Colonic mucosa (tissue), 4 donors: ENCODE data around the gene ARHGEF16. TPM values are rescaled to one million over a fixed set of nuclear protein-coding genes. Genes with fewer than 3 reads are reported as not detected.

Experiments used
- DNase-seq: peaks from one replicate; pipeline ENCODE4 v3.0.0-alpha.2; 2020
- H3K27ac ChIP-seq: fragments of 200-600 bp; one replicate; pipeline ENCODE4 v1.8.0; 2021
- H3K27me3 ChIP-seq: fragments of 200-600 bp; one replicate; pipeline ENCODE4 v1.8.0; 2021
- H3K36me3 ChIP-seq: fragments of 200-600 bp; one replicate; pipeline ENCODE4 v1.8.0; 2021
- H3K4me1 ChIP-seq: fragments of 200-600 bp; one replicate; pipeline ENCODE4 v1.8.0; 2021; ENCODE audit warnings: mild to moderate bottlenecking
- H3K4me3 ChIP-seq: fragments of 200-600 bp; one replicate; pipeline ENCODE4 v1.8.0; 2021
- H3K9ac ChIP-seq, 2 donors: one replicate each; pipeline ENCODE4 v1.7.0; 2013; ENCODE audit warnings: control low read depth in 2 of 2, low read depth in 2 of 2, low read length in 2 of 2
- H3K9me3 ChIP-seq: fragments of 200-600 bp; one replicate; pipeline ENCODE4 v1.8.0; 2021
- intact Hi-C: fragments of 100-400 bp; cut with DNase I; formaldehyde crosslinking; loops from one replicate; pipeline ENCODE4 v1.14.1; 2022
- total RNA-seq, 2 donors: library from RNA; stranded (reverse); fragmentation: NEBNext Ultra II Directional in 1 of 2; extraction: Animal tissue kit (Norgen Biotek cat#: 25700) in 1 of 2; gene quantifications; one replicate each; pipeline ENCODE4 v1.2.1, GENCODE V29; 2021
- TF ChIP-seq, protein P1 (sequence below): fragments of 200-600 bp; IDR thresholded peaks from one replicate; pipeline ENCODE4 v1.8.0; 2022; ENCODE audit warnings: antibody characterized with exemption, mild to moderate bottlenecking
- donor health status: healthy.
- donor health status: DM: no; HTN: no; CAD: no.
- donor health status: DM: no; HTN: no; CAD: no.

ARHGEF16 gene
- total RNA-seq, 2 donors from 2014 or later = 77.3 to 90.2 TPM

DNA sequence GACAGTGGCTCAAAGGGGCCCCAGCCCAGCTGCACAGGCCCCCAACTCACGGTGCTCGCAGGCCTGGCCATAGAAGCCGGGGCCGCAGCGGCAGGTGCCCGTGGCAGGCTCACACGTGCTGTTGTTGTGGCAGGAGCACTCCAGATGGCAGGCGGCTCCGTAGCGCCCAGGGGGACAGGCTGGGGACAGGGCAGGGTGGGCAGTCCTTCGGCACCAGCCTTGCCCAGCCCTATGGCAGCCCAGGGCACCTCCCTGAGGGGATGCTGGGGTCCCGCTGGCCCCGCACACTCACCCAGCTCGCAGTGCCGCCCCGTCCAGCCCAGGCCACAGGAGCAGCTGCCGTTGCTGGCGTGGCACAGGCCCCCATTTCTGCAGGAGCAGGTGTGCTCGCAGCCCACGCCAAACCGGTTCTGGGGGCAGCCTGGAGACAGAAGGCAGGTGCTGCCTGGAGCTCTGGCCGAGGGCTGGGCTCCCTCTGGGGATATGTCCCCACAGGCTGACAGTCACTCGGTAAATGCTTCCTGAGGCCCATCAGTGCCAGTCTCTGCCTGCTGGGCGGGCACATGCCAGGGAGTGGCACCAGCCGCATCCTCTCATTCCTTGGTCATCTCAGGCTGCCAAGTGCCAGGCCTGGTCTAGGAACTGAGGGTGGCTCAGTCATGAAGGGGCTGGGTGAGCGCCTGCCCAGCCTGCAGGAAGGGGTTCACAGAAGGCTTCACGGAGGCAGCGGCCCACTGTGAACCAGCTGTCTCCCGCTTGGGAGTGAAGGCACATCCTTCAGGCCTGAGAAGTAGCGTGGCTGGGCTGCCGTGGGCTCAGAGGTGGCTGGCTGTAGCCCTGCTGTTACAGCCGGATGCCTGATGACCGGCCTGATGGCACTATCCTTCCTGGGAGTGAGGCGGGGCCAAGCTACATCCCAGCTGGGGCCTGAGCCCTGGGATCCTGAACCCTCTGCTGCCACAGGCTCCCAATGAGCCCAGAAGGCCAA lies 40.1 kb downstream of the ARHGEF16 start:
- TF ChIP-seq, protein P1, sequence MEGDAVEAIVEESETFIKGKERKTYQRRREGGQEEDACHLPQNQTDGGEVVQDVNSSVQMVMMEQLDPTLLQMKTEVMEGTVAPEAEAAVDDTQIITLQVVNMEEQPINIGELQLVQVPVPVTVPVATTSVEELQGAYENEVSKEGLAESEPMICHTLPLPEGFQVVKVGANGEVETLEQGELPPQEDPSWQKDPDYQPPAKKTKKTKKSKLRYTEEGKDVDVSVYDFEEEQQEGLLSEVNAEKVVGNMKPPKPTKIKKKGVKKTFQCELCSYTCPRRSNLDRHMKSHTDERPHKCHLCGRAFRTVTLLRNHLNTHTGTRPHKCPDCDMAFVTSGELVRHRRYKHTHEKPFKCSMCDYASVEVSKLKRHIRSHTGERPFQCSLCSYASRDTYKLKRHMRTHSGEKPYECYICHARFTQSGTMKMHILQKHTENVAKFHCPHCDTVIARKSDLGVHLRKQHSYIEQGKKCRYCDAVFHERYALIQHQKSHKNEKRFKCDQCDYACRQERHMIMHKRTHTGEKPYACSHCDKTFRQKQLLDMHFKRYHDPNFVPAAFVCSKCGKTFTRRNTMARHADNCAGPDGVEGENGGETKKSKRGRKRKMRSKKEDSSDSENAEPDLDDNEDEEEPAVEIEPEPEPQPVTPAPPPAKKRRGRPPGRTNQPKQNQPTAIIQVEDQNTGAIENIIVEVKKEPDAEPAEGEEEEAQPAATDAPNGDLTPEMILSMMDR = no peak
- H3K27ac ChIP-seq = no peak overlapping the region
- no peak overlapping the region for H3K4me3 ChIP-seq
- H3K9me3 ChIP-seq = no peaks in the 10 kb centered on the region
- no peak overlapping the region for H3K9ac ChIP-seq
- no peaks in the 10 kb centered on the region for H3K27me3 ChIP-seq
- no peaks in the 10 kb centered on the region for H3K36me3 ChIP-seq
- no peak for DNase-seq
- no peaks in the 10 kb centered on the region for H3K4me1 ChIP-seq
- intact Hi-C loops = loop anchor here (5.0 to 10.0 kb wide), 2 partner anchors 68 to 230 kb away; no protein-coding TSS in a partner anchor

DNA sequence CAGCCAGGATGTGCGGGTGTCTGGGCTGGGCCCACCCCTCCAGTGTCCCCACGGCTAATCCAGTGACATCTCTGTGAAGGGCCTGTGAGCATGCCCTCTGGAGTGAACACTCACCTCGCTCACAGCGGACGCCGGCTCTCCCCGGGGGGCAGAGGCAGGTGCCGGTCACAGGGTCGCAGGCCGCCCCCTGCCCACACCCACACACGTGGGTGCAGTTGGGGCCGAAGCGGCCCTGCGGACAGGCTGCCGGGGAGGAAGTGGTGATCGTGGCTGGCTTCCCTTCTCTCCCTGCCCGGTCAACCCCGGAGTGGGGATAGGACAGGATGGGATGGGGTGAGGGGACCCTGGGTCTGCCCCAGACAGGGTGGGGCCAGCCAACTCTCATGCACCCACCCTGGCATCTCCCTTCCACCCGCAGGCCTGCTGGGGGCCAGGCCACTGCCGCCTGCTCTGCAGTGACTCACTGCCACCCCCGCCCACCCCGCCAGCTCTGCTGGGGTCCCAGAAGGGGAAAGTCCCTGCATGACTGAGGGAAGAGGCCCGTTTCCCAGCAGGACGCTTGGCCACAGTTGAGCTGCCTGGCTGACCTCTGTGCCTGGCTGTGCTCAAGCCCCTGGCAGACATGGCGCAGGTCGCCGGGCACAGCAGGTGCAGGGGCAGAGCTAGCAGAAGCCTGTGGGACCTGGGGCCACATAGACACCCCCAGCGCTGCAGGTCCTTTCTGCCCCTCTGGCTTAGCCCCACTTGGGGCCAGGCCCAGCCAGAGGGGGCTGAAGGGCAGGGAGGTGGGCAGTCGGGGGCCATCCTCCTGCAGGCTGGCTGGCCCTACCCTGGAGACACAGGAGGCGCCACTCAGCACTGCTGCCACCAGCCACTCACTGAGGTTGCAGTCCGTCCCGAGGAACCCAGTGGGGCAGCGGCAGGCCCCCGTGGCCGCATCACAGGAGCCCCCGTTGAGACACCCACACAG lies 41.6 kb downstream of the ARHGEF16 start:
- no peak for DNase-seq
- H3K4me3 ChIP-seq = no peak overlapping the region
- intact Hi-C loops = loop anchor here (10.0 kb wide), 1 partner anchor 229 kb away; no protein-coding TSS in a partner anchor
- no peaks in the 10 kb centered on the region for H3K4me1 ChIP-seq
- no peaks in the 10 kb centered on the region for H3K27me3 ChIP-seq
- no peak overlapping the region for H3K27ac ChIP-seq
- TF ChIP-seq, protein P1 = no peak
- H3K9ac ChIP-seq = no peak overlapping the region
- H3K9me3 ChIP-seq = no peaks in the 10 kb centered on the region
- no peaks in the 10 kb centered on the region for H3K36me3 ChIP-seq

DNA sequence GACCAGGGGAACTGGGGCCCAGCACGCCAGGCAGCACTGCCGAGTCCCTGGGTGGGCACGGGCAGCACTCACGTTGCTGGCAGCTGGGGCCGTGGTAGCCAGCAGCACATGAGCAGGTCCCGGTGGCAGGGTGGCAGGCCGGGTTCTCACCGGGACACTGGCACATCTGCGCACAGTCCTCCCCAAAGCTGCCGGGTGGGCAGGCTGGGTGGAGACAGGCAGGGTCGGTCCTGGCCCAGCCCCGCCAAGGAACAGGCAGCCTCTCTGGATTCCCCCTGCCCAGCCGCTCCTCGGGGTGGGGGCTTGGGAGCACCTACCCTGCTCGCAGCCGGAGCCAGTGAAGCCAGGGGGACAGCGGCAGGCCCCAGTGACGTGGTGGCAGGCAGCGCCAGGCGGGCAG lies 42.5 kb downstream of the ARHGEF16 start:
- H3K27ac ChIP-seq = no peak overlapping the region
- no peaks in the 10 kb centered on the region for H3K36me3 ChIP-seq
- no peaks in the 10 kb centered on the region for H3K4me1 ChIP-seq
- intact Hi-C loops = loop anchor here (10.0 kb wide), 1 partner anchor 228 kb away; no protein-coding TSS in a partner anchor
- H3K4me3 ChIP-seq = no peak overlapping the region
- H3K9ac ChIP-seq = no peak overlapping the region
- DNase-seq = no peak
- TF ChIP-seq, protein P1 = no peak
- H3K9me3 ChIP-seq = no peaks in the 10 kb centered on the region
- H3K27me3 ChIP-seq = no peaks in the 10 kb centered on the region

DNA sequence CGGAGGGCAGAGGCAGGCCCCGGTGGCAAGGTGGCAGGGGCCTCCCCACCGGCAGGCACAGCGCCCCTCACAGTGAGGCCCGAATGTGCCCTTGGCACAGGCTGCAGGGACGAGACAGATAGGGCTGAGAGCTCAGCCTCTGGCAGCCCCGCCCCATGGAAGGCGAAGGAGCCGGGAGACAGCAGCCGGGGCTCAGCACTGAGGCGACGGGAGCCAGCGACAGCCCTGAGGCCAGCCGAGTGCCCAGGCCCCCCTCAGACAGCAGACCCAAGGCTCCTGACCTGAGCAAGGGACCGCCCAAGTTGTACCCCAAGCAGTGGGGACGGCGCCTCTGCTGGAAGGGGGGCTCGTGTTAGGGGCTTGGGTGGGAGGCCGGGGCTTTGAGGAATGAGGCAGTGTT lies 43.1 kb downstream of the ARHGEF16 start:
- Histone ChIP-seq H3K4me1 (no peaks in the 10 kb centered on the region), H3K9ac (no peak overlapping the region), H3K4me3 (no peak overlapping the region), H3K9me3 (no peaks in the 10 kb centered on the region), H3K36me3 (no peaks in the 10 kb centered on the region), H3K27ac (no peak overlapping the region), H3K27me3 (no peaks in the 10 kb centered on the region)
- intact Hi-C loops = loop anchor here (10.0 kb wide), 1 partner anchor 227 kb away; no protein-coding TSS in a partner anchor
- TF ChIP-seq, protein P1 = no peak
- no peak for DNase-seq
